CD4-positive, alpha-beta T cell treated with Interleukin-15 for 1 hour (primary cell): Measurements from ENCODE around the gene DDX17.

Source experiments
- DNase-seq: peaks from one replicate; pipeline ENCODE4 v3.0.0-alpha.2; 2020

The DDX17 gene

DNA sequence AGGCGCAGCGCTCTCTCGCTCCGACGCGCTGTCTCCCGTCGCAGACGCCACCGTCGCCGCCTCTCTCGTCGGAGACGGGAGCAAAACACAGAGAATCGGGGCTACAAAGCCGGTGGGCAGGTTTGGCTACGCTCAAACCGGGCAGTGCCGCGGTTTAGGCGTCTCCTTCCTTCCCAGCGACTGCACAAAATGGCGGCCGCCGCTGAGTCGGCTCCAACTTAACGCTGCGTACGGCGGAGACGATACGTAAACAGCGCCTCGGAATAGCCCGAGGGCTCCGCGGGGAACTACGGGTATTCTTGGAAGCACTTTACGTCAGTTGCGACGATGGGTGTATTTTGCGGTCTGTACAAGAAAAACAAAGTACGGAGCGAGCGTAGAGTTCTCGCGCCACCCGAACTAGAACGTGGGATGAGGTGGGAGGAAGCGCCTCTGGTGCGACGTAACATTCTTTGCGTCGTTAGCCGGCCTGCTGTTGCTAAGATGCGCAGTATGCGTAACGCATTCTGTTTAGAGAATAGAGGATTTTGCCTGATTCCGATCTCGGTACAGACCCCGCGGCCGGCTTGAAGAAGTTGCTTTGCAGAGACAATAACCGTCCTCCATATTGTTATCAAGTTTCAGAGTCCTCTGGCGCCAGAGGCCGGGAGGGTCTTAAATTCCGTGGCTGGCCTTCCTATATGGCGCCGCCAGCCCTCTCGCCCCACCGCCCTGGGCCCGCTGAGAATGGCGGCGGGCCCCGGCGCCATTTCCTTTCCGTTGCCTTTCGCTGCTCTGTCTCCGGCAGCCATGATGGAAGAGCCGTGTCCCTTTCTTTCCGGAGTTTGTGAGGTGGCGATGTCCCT, at the start of gene DDX17:
Gene DDX17 (minus strand): TSS at position 194 of the 845 bp plus-strand sequence.
- DNase-seq, result peak; percentile 94

DNA sequence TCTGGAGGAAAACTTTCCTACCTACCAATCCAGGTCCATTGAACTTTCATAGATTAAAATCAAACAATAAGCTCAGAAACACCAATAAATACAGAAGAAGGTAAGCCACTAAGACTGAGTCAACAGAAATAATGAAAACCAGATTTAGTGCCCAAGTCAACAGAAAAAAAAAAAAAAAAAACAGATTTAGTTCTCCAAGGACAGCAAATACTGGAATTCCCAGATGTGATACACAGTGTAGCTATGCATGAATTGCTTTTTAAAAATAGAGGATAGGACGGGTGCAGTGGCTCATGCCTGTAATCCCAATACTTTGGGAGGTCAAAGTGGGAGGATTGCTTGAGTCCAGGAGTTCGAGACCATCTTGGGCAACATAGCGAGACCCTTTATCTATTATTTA, 48.2 kb upstream of the DDX17 start:
- no peak for DNase-seq

DNA sequence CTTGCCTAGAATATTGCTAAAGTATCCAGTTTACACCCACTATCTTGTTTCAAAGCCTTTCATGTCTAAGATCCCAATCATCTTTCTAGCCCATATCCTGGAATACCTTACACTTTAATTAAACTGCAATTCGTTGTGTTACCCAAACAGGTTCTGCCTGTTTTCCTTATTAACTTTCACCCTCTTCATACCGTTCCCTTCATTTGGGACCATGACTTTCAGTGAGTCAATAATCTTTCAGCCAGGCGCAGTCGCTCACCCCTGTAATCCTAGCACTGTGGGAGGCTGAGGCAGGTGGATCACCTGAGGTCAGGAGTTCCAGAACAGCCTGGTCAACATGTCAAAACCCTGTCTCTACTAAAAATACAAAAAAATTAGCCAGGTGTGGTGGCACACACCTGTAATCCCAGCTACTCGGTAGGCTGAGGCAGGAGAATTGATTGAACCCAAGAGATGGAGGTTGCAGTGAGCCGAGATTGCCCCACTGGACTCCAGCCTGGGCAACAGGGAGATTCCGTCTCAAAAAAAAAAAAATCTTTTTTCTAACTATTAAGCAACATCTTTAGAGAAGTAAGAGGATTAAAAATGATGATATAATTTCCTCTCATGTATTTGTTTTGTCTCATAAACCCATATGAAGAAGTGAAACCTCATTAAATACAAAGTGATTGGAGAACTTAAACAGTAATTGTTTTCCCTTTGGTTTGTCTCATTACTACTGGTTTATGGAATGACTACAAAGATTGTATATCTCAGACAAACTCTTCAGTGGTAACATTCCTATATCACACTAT, 43.2 kb upstream of the DDX17 start:
- peak; percentile 19 for DNase-seq

DNA sequence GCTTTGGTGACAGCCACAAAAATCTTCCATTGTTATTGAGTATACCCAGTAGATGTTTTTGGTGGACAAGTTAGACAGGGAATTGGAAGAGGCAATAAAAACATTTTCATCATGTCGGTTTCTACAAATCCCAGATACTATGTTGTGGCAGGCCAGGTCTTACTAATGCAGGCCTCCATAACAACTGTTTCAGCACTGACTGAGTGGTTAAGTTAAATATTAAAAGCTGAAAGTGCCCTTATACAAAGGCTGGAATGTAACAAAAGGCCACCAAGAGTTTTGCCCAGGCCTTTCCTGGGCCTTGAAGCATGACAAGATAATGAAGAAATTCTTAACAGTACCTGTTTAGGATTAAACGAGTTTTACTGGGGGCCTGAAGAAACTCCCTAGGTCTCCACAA, 34.6 kb upstream of the DDX17 start:
- DNase-seq, result no peak

DNA sequence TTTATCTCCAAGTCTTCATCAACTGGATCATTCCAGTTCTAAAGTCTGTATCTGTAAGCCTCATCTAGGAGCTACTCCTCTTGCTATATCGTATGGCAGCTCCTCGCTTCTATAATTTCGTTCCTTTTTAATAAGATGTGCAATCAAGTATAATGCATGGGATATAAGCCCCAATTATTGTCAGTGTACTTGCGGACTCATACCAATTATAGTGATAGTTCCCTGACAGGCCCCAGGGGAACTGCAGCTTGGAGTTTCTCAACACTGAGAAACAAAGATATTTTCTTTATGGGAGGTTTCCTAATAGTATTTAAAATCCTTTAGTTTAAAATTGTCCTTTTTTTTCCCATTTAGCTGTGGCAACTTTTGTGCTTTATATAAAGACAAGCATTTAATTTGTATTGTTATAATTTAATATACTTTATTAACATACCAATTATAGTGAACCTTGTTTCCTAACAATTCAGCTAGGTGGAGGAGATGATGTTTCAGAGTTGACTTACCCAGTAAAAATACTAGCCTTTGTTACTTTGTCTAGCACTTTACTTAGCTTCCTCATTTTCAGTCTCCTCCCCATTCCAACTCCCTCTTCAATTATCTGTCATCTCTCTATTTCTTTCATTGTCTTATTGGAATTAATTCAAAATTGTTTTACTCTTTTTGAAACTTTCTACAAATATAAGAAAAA, 25.3 kb upstream of the DDX17 start:
- no peak for DNase-seq

DNA sequence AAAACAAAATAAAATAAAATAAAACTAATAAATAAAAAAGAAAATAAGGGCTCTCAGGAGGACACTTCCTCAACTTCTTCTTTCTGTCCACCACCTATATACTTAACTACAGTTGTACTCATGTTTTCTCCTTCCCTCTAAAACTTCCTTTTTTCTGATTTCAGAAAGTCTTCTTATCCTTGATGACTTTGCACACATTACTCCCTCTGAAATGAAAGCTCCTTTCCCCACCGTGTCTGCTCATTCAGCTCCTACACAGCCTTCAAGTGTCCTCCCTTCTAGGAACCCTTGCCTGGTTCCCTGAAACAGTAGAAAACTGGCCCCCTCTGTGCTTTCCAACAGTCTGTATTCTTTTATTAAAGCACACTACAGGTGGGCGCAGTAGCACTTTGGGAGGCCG, 18.3 kb upstream of the DDX17 start:
- DNase-seq, result no peak

DNA sequence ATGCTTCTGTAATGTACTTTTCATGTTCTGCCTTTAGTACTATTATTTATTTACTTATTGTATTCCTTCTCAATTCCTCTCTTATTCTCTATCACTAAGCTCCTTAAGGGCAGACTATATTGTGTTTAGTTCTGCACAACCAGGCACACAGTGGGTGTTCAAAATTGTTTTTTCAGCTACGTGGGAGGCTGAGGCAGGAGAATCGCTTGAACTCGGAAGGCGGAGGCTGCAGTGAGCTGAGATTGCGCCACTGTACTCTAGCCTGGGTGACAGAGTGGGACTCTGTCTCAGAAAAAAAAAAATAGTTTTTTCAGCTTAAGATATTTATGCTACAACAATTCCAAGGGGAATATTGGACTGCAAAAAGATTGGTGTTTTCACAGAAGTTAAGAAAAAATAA, 17.4 kb upstream of the DDX17 start:
- no peak for DNase-seq

DNA sequence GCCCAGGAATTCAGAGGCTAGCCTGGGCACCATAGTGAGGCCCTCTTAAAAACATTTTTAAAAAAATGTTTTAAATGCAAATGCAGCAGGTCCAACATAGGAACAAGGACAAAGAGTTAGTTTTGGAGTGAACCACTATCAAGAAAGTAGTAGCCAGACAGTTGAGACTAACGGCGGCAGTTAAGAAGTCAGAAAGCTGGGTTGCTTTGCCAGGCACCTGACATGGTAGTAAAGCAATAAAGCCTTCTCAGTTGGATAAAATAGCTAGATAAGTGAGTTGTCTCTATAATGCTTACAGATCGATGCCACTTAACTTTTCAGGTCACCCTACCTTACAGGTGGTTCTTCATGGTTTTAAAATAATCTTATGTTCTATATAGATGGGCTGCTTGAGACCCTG, 16.9 kb upstream of the DDX17 start:
- no peak for DNase-seq

DNA sequence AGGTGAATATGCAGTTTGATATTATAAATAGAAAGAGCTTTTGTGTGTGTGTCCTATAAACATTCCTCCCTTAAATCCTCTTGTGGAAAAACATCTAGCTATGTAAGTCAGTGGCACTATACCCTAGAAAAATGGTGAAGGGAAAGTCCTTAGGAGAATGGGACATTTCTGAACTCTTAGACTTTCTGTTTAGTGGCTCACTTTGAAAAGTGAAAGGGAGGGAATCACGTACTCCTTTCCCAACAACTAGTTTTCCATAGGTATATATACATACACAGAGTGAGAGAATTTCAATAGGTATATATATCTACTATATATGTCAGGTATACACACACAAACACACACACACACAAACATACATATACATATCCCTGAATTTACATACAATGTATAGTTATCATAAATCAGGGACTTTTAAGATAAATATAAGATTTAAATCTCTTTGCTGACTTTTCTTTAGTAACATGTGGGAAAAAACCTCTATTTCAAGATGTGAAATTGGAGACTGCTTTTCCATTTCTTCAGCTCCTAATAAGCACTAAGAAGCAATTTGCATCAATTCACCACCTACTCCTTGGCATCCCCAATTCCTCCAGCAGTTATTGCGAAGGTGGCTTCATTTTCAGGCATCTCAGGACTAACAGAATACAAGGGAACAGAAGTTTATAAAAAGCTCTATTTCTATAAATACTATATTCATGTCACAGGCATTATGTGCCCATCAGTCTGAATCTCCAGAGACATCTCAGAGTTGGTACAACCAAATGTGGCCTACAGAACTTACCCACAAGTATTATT, 13.5 kb upstream of the DDX17 start:
- DNase-seq, result no peak

DNA sequence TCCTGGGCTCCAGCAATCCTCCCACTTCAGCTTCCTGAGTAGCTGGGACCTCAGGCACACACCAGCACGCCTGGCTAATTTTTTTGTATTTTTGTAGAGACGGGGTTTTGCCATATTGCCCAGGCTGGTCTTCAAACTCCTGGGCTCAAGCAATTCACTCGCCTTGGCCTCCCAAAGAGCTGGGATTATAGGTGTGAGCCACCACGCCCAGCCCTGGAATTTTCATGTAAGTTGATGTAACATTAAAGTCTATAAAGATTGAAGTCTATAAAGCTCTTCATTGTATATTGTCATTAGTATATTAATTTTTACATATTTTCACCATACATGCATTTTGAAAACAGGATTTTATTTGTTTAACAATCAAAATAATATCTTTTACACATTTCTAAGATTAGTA, 12.5 kb upstream of the DDX17 start:
- DNase-seq, result no peak

DNA sequence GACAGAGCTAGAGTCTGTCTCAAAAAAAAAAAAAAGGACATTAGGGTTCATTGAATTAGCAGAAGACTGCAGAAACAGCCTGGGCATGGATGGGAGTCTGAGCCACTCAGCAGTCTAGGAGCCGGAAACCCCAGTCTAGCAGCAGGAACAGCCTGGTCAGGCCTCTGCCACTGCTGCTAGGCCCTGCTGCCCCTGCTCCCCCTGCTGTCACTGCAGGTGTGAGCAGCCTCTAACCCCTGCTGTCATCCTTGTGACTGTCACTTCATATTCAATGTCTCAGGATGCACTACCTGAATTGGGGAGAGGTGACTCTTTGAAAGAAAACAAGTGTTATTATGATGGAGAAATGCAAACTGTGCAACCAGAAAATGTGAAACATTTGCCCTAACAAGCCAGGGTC, 7.0 kb upstream of the DDX17 start:
- peak; percentile 56 for DNase-seq

DNA sequence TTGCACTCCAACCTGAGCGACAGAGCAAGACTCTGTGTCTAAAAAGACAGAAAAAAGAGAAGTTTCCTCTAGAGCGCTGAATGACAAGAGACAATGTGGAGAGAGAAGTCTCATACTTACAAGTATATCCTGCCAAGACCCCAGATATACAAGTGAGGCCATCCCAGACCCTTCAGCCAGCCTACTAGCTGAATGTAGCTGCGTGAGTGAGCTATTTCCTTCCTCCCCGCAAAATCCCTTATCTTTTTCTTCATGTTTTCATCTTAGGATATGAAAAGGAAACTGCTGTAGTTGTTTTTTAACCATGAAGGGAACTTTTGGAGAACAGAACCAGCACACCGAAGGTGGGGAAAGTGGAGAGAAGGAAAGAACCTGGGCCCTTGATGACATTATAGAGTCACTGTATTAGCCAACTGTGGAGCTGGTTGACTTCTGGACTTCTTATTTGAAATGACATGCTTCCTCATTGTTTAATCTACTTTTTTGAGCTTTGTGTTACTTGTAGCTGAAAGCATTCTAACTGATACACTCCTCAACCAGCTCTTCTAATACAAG, 4.4 kb upstream of the DDX17 start:
- no peak for DNase-seq

DNA sequence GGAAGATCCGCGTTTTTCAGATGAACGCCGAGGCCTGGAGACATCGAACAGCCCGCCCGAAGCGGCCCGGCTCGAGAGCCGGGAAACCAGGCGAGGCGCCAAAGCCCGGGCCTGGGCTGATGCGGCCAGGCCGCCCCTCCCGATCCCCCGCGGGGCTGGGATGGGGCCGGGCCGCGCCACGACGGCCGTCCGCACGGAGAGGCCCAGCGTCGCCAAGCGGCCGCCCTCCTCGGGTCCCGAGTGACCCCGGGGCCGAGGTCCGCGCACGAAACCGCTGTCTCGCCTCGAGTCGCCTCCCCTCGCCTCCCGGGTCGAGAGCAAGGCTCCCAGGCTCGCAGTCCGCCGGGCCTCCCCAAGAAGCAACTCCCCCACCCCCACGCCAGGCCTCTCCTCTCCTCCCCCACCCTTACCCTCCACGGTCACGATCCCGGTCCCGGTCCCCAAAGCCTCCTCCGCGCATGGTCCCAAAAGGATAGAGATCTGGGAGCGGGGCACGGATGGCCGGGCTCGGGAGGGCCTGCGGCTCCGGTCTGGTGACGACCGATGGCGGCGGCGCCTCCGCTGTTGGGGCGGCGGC, 482 bp downstream of the DDX17 start:
- peak; percentile 62 for DNase-seq

DNA sequence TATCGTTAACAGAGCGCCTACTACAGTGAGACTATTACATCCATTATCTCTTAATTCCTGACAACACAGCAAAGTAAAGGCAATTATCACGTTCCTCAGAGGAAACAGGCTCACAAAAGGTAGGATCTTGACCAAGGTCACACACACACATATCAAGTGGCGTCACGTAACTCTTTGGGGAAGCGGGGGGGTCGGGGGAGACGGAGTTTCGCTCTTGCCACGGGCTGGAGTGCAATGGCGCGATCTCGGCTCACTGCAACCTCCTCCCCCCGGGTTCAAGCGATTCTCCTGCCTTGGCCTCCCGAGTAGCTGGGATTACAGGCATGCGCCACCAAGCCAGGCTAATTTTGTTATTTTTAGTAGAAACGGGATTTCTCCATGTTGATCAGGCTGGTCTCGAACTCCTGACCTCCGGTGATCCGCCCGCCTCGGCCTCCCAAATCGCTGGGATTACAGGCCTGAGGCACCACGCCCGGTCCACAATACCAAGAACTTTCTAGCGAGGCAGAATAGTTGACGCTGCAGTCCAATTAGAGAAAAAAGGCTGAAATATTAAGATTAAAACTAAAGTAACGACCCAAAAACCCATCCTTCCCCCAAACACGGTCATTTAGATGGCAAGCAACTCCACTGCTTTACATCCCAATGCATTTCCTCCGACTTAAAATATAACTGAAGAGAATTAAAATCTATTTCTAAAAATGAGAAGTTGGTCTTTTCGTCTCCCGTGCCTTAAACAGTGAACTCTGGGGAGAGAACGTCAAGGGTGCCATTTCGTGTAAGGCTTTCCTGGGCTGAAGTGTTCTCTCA, 1.2 kb downstream of the DDX17 start:
- DNase-seq, result peak; percentile 75

DNA sequence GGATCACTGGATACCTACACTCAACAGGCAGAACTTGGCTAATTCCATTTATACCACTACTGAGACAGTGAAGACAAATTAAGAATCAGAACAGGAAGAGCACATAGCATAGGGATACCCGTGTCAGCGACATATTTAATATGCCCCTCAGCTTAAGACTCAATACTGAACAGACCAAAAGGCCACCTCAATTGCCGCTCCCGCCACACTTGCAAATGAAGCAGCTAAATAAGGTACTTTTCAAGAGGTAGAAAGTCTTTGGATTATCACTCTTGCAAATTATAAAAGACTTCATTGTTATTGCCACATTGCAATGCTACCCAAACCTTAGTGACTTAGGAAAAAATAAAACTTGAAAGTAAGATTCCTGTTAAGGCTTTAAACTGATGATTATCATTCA, 3.1 kb downstream of the DDX17 start:
- no peak for DNase-seq

DNA sequence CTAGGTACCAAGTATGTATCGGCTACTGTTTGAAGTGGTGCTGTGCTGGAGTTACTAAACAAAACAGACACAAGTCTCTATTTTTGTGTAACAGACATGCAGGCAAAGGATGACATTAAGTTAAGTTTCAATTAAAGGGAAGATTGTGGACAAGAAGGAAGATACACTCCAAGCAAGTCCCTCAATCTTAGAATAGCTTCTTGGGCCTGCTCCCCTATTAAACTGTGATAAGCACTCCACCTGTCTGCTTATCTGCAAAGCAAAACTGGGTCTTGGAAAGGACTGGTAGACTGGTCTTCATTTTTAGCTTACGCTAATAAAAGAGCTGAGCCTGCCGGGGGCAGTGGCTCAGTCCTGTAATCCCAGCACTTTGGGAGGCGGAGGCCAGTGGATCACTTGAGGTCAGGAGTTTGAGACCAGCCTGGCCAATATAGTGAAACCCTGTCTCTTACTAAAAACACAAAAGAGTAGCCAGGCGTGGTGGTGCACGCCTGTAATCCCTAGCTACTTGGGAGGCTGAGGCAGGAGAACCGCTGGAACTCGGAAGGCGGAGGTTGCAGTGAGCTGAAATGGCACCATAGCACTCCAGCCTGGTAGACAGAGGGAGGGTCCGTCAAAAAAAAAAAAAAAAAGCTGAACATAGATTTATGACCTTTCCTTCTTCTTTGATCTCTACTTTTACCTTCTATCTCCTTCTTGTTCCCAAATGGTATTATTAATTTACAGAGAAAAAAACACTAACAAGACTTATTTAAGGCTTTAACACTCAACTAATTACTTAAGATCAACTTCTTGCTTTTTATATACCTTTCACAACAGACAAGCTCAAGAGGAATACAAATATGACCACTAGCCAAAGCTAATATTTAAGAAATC, 4.1 kb downstream of the DDX17 start:
- DNase-seq, result no peak

DNA sequence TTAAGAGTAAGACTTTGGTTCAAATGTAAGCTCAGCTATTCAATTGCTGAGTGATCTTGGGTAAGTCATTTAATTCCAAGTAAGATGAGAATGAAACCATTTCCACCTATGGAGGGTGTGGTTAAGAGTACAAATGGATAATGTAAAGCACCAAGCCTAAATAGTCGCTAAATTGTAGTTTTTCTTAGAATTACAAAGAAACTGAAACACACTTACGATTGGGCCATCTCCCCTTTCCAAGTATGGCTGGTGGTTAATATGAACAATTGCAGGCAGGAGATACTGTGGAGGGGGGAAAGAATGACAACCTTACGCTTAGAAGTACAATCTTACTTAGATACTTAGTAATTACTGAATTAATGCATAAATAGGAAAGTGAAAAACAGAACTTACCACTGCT, 8.2 kb downstream of the DDX17 start:
- DNase-seq, result no peak

DNA sequence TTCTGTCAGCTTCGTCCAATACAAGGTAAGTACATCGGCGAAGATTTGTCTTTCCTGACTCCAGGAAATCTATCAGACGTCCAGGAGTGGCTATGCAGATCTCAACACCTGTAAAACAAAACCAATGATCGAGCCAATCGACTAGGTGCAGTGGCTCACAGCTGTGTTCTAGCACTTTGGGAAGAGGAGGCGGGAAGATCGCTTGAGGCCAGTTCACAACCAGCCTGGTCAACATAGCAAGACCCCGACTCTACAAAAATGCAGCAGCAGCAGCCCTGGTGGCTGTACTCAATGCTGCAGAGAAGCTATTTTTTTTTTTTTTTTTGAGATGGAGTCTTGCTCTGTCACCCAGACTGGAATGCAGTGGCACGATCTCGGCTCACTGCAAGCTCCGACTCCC, 11.2 kb downstream of the DDX17 start:
- DNase-seq, result no peak

DNA sequence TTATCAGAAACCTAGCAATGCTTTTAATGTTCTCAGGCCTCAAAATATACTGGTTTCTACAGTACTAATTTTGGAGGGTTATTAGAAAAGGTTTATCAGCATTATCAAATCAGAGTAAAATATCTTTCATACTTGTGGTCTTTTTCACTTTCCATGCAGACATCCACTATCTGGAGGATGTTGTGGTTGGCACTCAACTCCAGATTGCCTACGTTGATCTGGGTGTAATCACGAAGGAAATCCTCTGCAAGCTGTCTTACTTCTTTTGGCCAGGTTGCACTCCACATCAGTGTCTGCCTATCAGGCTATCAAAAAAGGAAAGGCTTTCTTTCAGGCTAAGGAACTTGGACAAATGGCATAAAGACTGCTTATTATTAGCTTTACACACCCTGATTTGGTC, 11.6 kb downstream of the DDX17 start:
- no peak for DNase-seq

DNA sequence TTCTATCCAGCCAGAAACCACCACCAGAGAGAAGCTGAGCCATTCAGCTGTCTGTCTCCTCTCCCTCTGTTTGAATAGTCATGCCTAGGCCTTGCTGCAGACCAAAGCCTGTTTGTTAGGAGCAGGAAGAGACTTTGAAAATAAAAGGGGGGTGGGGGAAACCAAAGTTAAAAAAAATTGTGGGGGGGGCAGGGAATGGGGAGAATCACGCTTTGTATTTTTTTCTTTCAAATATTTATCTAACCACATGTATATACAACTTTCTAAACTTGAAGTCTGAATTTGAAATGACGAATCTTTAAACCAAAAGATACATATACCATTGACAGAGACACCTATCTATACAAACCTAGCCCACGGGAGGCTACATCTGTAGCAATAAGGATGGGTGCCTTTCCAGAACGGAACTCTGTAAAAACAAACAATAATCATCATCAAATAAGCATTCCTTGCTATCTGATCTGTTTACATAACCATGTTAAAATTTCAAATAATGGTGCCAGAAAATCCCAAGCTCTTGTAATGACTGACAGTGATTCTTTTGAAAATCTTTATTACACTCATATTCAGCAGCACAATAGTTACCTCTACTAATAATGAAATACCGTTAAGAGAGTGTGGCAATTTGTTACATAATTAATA, 14.3 kb downstream of the DDX17 start:
- DNase-seq, result no peak
